Femur (tissue), 1 donor: ENCODE measurements around the gene GRAMD4.

Experiments used
- DNase-seq: peaks from one replicate; pipeline ENCODE4 v3.0.0-alpha.2; 2017

The GRAMD4 gene

GRCh38 chr22:46657996-46658947 lies 38.1 kb downstream of the GRAMD4 start:
- DNase-seq = no peak

DNA sequence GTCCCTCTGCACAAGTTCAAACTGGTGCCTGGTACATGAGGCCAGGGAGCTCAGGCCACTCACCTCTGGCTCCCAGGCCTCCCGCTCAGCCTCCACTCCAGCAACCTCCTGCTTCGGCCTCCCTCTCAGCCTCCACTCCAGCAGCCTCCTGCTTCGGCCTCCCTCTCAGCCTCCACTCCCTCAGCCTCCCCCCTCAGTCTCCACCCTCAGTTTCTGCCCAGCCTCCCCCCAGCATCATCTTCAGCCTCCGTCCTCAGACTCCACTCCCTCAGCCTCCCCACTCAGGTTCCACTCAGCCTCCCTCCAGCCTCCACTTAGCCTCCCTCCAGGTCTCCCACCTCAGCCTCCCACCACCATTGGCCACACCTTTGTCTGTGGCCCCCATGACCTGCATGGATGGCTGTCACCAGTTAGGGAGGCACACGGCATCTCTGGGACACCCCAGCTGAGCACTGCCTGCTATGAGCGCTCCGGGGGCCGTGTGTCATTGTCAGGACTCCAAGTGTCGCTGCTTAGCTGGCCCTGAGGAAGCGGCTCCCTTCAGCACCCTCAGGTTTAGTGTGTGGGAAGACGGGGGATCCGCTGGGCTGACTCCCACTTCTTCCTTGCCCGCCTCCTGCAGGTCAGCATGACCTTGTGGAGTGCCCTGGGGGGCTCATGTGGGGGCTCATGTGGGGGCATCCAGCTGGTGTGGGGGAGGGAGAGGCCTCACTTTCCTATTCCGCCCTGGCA lies 39.0 kb downstream of the GRAMD4 start:
- DNase-seq = no peak

GRCh38 chr22:46659791-46660186 lies 39.6 kb downstream of the GRAMD4 start:
- no peak for DNase-seq

GRCh38 chr22:46660604-46661201 lies 40.5 kb downstream of the GRAMD4 start:
- no peak for DNase-seq

DNA sequence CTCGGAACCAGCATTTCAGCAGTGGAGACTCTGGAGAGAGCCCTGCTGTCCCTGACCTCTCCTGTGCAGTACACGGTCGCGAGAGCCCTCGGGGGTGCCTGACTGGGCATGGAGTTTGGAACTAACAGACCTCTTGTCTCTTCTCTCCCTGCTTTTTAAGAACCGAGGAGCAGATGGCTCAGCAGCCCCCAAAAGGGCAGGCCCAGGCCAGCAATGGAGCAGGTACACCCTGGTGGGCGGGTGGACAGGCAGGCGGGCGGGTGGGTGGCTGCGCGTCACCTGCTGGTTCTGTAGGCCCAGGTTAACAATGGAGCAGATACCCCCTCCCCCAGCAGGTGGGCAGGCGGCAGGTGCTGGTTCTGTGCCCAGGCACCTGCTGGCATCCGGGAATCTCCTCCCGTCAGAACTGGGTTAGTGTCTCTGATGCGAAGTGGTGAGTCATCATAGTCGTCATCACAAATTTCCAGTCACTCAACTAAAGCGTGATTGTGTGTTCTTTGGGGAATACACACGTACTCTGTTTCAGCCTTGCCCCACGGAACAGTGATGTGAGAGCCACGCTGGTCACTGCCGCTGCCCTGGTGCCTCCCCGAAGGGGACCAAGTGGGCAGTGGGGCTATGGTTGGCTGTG lies 41.1 kb downstream of the GRAMD4 start:
- DNase-seq = no peak

GRCh38 chr22:46662226-46662625 lies 42.0 kb downstream of the GRAMD4 start:
- DNase-seq = no peak

DNA sequence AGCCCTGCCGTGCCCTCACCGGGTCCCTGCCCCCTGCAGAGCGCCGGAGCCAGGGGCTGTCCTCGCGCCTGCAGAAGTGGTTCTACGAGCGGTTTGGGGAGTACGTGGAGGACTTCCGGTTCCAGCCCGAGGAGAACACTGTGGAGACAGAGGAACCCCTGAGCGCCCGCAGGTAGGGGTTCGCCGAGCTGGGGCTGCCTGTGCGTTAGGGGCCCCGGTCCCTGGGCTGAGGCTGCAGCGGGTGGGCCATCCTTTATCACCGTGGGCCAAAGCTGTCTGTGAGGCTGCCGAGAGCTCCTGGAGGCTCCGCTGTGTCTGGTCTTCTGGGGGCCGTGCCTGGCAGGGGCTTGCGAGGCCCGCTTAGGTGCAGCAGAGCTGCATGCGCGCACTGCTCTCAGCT lies 42.8 kb downstream of the GRAMD4 start:
- DNase-seq = no peak

DNA sequence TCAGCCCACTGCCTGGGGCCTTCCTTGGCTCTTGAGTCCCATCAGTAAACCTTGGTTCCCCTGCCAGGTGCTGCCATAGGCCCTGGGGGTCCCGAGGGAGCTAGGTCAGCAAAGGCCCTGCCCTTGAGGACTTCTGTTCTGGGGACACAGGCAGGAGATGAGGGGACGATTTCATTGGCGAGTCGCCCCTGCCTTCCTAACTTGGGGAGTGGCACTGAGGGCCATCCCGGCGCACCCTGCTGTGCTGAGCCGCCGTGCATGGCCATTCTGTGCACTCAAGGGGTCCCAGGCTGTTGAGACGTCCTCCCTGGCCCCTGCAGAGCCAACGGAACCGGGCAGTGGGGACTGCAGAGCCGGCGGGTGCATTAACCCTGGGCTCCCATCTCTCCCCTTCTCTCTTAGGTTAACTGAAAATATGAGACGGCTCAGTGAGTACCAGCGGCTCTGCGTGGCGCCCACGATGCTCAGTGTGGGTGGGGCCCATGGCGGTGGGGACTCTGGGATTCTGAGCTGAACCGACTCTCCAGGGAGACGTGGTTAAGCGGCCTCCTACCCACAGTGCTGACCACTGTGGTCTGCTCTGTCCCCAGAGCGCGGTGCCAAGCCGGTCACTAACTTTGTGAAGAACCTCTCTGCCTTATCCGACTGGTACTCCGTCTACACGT lies 43.4 kb downstream of the GRAMD4 start:
- no peak for DNase-seq

DNA sequence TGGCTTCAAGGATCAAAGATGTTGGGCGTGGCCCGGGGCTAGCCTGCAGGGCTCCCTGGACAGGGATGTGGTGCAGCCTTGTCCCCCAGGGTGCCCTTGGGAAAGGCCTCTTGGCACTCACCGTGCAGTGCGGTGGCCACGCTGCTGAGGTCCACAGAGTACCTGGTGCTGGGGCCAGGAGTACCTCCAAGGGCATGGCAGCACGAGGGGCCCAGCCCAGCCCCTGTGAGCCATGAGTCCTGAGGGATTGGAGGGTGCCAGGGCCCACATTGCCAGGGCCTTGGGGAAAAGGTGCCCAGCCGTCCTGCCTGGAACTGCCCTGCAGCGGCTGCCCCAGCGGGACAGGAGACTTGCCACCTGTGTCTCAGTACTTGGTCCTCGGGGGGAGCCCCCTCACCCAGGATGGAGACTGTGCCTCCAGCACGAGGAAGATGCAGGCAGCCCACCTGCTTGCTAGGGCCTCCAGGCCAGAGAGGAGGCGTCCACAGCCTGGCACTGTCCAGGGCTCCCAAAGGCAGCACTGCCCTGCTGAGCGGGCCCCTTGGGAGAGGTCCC lies 44.2 kb downstream of the GRAMD4 start:
- no peak for DNase-seq

DNA sequence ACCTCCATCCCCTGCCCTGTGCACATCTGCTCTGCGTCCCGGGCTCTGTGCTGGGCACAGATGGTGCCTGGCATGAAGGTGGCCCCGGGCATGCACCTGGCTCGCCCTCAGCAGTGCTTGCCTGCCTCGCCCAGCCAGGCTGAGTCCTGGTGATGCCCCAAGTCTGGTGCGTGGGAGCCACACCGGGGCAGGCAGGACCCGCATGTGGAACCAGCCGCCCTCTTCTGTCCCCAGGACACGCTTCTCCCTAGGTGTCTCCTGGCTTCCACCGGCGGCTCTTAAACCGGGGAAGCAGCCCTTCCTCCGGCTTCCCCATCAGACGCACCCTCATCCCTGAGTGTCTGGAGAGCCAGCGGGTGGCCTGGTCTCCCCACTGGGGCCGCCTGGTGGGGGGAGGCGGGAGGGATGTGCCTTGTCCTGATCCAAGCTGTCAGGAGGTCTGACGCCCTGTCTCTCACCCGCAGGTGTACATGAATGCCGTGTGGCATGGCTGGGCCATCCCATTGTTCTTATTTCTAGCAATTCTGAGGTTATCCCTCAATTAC lies 45.0 kb downstream of the GRAMD4 start:
- no peak for DNase-seq

- no peak for DNase-seq
These were observed 45.6 kb downstream of the GRAMD4 start for GRCh38 chr22:46665751-46666280.

DNA sequence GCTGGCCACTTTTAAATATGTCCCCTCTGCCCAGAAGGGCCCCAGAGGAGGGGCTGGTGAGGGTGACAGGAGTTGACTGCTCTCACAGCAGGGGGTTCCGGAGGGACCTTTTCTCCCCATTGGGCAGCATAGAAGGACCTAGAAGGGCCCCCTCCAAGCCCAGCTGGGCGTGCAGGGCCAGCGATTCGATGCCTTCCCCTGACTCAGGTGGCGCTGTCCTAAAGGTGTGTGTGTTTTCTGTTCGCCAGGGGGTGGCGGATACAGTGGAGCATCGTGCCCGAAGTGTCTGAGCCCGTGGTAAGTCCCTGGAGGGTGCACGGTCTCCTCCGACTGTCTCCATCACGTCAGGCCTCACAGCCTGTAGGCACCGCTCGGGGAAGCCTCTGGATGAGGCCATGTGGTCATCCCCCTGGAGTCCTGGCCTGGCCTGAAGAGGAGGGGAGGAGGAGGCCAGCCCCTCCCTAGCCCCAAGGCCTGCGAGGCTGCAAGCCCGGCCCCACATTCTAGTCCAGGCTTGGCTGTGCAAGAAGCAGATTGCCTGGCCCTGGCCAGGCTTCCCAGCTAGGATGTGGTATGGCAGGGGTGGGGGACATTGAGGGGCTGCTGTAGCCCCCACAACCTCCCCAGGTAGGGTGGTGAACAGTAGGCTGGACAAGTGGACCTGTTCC lies 46.5 kb downstream of the GRAMD4 start:
- no peak for DNase-seq

DNA sequence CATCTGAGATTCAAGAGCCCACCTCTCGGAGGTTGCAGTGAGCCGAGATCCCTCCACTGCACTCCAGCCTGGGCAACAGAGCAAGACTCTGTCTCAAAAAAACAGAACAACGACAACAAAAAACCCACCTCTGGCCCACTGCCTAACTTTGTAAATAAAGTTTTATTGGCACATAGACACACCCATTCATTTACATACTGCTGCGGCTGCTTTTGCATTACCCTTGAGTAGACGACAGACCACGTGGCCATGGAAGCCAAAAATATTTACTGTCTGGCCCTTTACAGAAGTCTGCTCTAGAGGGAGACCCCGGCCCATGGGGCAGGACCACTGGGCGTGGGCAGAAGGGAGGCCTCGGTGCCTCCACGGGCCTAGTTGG lies 47.0 kb downstream of the GRAMD4 start:
- no peak for DNase-seq

GRCh38 chr22:46668116-46668515 lies 47.9 kb downstream of the GRAMD4 start:
- DNase-seq = no peak

GRCh38 chr22:46669201-46669600 lies 49.0 kb downstream of the GRAMD4 start:
- no peak for DNase-seq

DNA sequence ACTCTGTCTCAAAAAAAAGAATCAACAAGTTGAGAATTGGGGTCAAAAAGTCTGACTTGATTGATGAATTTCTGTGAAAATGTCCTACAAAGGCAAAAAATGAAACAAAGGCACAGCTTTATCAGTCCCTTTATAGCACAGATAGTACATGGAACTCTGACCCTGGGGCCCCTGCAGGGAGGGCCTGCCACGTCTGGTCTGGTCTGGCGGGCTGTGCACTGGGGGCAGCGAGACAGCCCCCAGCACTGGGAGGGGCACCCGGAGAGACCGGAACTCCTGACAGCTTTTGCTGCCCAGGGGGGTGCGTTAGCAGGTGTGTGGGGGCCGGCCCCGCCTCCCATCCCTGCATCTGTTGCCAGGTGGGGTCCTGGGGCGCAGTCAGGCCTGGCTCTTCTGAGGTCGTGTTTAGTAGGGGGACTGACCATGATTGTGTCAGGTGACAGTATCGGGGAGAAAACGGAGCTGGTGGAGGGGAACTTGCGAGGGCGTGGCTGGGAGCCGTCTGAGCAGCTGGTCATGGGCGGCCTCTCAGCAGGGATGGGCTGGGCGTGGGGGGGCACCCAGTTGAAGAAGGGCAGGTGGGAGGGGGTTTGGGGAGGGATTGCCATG lies 51.7 kb downstream of the GRAMD4 start:
- DNase-seq = no peak

DNA sequence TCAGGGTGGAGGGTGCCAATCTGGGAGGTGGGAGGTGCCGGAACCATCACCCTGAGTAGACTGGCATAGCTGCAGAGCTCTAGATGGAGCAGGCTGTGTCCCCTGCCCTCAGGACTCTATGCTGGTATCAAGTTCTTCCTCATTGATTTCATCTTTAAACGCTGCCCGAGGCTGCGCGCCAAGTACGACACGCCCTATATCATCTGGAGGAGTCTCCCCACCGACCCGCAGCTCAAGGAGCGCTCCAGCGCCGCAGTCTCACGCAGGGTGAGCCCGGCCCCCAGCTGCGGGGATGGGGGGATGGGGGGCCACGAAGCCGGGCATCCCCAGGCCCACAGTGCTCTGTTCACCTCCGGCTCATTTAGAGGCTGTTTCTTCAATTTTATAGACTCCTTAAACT lies 52.5 kb downstream of the GRAMD4 start:
- no peak for DNase-seq

- DNase-seq = no peak
These were observed 53.0 kb downstream of the GRAMD4 start for GRCh38 chr22:46673205-46673604.

GRCh38 chr22:46673662-46674236 lies 53.6 kb downstream of the GRAMD4 start:
- no peak for DNase-seq

GRCh38 chr22:46674367-46674781 lies 54.2 kb downstream of the GRAMD4 start:
- peak; percentile 82 for DNase-seq
